ENCODE measurements around the gene PHC2.
A peak's percentile ranks its signal among the peaks of the same experiment; 100 is the strongest.

Gene PHC2, protein sequence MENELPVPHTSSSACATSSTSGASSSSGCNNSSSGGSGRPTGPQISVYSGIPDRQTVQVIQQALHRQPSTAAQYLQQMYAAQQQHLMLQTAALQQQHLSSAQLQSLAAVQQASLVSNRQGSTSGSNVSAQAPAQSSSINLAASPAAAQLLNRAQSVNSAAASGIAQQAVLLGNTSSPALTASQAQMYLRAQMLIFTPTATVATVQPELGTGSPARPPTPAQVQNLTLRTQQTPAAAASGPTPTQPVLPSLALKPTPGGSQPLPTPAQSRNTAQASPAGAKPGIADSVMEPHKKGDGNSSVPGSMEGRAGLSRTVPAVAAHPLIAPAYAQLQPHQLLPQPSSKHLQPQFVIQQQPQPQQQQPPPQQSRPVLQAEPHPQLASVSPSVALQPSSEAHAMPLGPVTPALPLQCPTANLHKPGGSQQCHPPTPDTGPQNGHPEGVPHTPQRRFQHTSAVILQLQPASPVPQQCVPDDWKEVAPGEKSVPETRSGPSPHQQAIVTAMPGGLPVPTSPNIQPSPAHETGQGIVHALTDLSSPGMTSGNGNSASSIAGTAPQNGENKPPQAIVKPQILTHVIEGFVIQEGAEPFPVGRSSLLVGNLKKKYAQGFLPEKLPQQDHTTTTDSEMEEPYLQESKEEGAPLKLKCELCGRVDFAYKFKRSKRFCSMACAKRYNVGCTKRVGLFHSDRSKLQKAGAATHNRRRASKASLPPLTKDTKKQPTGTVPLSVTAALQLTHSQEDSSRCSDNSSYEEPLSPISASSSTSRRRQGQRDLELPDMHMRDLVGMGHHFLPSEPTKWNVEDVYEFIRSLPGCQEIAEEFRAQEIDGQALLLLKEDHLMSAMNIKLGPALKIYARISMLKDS

GRCh38 chr1:33430692-33431593 lies at the start of gene PHC2:
TSS of gene PHC2 (minus strand) at chr1:33431095. CDS start at chr1:33375539, 55,556 bp downstream.
- H3K27ac ChIP-seq, result peak within 1 kb of the TSS; percentile 36 to 74 (median 65)
- H3K9me3 ChIP-seq (replicated peaks in 1 of 11), result no peaks in the 10 kb centered on the region
- H3K4me1 ChIP-seq, result peaks cover 54 to 73% (median 64%) of the 10 kb centered on the region in 10 experiments
- peak within 1 kb of the TSS; percentile 71 to 83 (median 82) for H3K9ac ChIP-seq
- TF ChIP-seq Cebpa-rat (IDR thresholded peaks at IDR 0.05), result no peak
- H3K4me3 ChIP-seq, result peak within 1 kb of the TSS; percentile 74 to 92 (median 88)
- peaks cover 0 to 16% (median 0%) of the 10 kb centered on the region in 11 experiments; a peak in 5 of 22 replicates for H4K20me1 ChIP-seq
- peaks cover 21 to 55% (median 23%) of the 10 kb centered on the region in 11 experiments for H3K27me3 ChIP-seq
- no peaks in the 10 kb centered on the region for H3K36me3 ChIP-seq
- H3K4me2 ChIP-seq, result peak within 1 kb of the TSS; percentile 87 to 98 (median 93)

- 0 out of 22 replicates have a peak overlapping the region, but pooled peaks of 1 of the 11 experiments have one; percentile 7 for H3K4me2 ChIP-seq
- no peak overlapping the region for H3K9ac ChIP-seq
- no peak overlapping the region for H3K4me3 ChIP-seq
- H3K27me3 ChIP-seq, result no peaks in the 10 kb centered on the region
- peaks cover 19 to 55% (median 26%) of the 10 kb centered on the region in 11 experiments; a peak in 21 of 22 replicates for H3K36me3 ChIP-seq
- no peaks in the 10 kb centered on the region for H3K9me3 ChIP-seq (replicated peaks in 1 of 11)
- peaks cover 6 to 14% (median 9%) of the 10 kb centered on the region in 10 experiments; a peak in 16 of 20 replicates for H3K4me1 ChIP-seq
- no peak overlapping the region for H3K27ac ChIP-seq
- peaks cover 0 to 5% (median 0%) of the 10 kb centered on the region in 11 experiments; a peak in 3 of 22 replicates for H4K20me1 ChIP-seq
- no peak for TF ChIP-seq Cebpa-rat (IDR thresholded peaks at IDR 0.05)
Measured at GRCh38 chr1:33477451-33477850, 46.6 kb upstream of the PHC2 start.

DNA sequence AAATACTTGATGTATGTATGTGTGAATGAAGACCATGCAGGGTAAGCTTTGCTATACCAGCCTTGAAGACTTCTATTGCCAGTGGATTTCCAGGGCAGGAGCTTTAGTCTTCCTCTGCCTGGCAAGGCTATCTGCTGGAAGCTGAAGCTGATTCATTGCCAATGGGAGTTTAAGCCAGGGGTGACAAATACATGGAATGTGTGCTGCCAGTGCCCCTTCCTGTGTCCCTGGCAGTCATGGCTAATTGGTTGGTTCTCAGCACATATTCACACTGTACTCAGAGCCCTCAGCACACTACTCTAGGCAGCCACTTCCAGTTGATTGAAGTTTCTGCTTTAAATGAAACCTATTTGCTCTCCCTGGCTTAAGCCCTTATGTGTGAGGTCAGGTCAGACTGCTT lies 43.0 kb upstream of the PHC2 start:
- TF ChIP-seq Cebpa-rat (IDR thresholded peaks at IDR 0.05), result no peak
- Histone ChIP-seq H3K4me1 (peaks cover 38 to 46% (median 40%) of the 10 kb centered on the region in 10 experiments), H3K9me3 (replicated peaks in 1 of 11) (no peaks in the 10 kb centered on the region), H3K27ac (no peak overlapping the region), H3K36me3 (peaks cover 0 to 20% (median 4%) of the 10 kb centered on the region in 11 experiments; a peak in 12 of 22 replicates), H4K20me1 (no peaks in the 10 kb centered on the region; a peak in 1 of 22 replicates), H3K4me2 (peak overlapping the region in 5 of 11 experiments; percentile 86 to 93 (median 90); a peak in 8 of 22 replicates), H3K9ac (no peak overlapping the region), H3K27me3 (no peaks in the 10 kb centered on the region), H3K4me3 (no peak overlapping the region)

DNA sequence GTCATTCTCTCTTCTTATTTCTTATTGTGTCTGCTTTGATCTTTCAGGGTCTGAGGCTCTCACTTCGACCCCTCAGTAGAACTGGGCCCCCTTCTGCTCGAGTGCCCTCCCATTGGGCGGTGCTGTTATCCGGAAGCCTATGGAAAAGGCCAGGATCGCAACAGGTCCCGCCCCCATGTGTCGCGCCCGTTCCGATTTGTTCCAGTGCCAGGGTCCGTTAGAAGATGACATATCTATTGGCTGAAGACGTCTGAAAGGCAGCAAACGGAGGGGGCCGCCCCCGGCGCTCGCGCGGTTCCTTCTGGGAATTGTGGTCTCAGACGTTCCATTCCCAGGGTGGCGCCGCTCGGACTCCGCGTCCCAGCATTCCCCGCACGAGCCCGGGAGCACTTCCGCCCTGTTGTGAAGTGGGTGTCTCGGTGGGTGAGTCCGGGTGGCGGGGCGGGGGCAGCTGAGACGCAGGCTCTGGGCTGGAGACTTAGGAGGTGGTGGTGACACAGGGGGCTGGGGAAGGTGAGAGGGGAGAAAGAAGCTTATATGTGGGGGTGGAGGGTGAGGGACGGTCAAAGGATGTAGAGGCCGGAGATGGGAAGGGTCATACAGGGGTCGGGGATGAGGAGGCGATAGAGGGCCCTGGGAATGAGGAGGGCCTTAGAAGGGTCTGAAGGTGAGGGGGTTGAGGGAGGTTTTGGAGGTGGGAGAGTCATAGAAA lies 41.5 kb upstream of the PHC2 start, which contains the start of gene ZSCAN20:
TSS of gene ZSCAN20 (plus strand) at position 377 of the 712 bp plus-strand sequence. CDS start 6,644 bp downstream, outside the sequence.
- no peaks in the 10 kb centered on the region for H4K20me1 ChIP-seq

GRCh38 chr1:33471416-33471815 lies 40.5 kb upstream of the PHC2 start:
- Histone ChIP-seq H3K9ac (peak overlapping the region in 4 of 11 experiments; percentile 40 to 82 (median 67); a peak in 5 of 22 replicates), H3K4me1 (peaks cover 49 to 66% (median 59%) of the 10 kb centered on the region in 10 experiments), H3K9me3 (replicated peaks in 1 of 11) (peaks cover 0 to 5% (median 0%) of the 10 kb centered on the region in 11 experiments; a peak in 2 of 22 replicates), H3K36me3 (no peaks in the 10 kb centered on the region; a peak in 2 of 22 replicates), H3K27ac (peak overlapping the region in 2 of 11 experiments; percentile 52 to 53; a peak in 2 of 22 replicates), H3K4me2 (peak overlapping the region; percentile 70 to 93 (median 86); a peak in 20 of 22 replicates), H3K27me3 (no peaks in the 10 kb centered on the region; a peak in 1 of 22 replicates), H3K4me3 (no peak overlapping the region; a peak in 1 of 20 replicates), H4K20me1 (no peaks in the 10 kb centered on the region)
- TF ChIP-seq Cebpa-rat (IDR thresholded peaks at IDR 0.05), result no peak

More for the DNA sequence above, 41.5 kb upstream of the PHC2 start, which contains the start of gene ZSCAN20:
- TF ChIP-seq Cebpa-rat (IDR thresholded peaks at IDR 0.05), result no peak
- H3K4me3 ChIP-seq, result peak within 1 kb of the TSS; percentile 55 to 81 (median 68)
- H3K36me3 ChIP-seq, result peaks cover 0 to 5% (median 0%) of the 10 kb centered on the region in 11 experiments; a peak in 3 of 22 replicates
- H3K4me2 ChIP-seq, result peak within 1 kb of the TSS; percentile 74 to 93 (median 86)
- no peaks in the 10 kb centered on the region; a peak in 1 of 22 replicates for H3K27me3 ChIP-seq
- H3K9ac ChIP-seq, result peak within 1 kb of the TSS; percentile 67 to 86 (median 80)
- peaks cover 49 to 60% (median 54%) of the 10 kb centered on the region in 10 experiments for H3K4me1 ChIP-seq
- peak within 1 kb of the TSS; percentile 36 to 83 (median 69); a peak in 20 of 22 replicates for H3K27ac ChIP-seq
- H3K9me3 ChIP-seq (replicated peaks in 1 of 11), result no peaks in the 10 kb centered on the region

DNA sequence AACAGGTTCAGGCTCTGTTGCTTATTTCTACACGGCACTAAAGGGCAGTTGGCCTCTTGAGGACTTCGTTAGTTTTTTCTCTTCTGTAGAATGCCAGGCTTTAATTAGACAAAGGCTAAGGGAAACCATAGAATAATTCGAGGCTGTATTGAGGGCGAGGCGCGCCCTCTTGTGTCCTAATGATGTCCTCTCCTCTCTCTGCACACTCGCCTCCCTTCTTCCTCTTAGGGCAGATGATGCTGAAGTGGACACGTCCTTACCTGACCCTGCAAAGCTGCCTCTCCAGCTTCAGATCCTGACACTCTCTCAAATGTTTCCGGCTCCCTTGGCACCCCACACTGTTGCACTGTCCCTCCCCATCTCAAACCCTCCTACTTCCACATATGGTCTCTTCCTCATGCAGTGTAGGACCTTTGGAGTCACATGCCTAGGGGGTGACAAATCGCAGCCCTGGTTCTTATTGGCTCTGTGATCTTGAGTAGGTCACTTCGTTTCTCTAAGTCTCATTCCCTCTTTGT lies 39.7 kb upstream of the PHC2 start:
- Histone ChIP-seq H3K9ac (peak overlapping the region in 3 of 11 experiments; percentile 3 to 53 (median 41); a peak in 4 of 22 replicates), H3K36me3 (no peaks in the 10 kb centered on the region), H4K20me1 (no peaks in the 10 kb centered on the region), H3K4me3 (no peak overlapping the region), H3K27ac (peak overlapping the region in 2 of 11 experiments; percentile 7 to 39; a peak in 2 of 22 replicates), H3K4me2 (peak overlapping the region; percentile 43 to 91 (median 74)), H3K27me3 (no peaks in the 10 kb centered on the region; a peak in 1 of 22 replicates), H3K9me3 (replicated peaks in 1 of 11) (peaks cover 0 to 12% (median 0%) of the 10 kb centered on the region in 11 experiments; a peak in 2 of 22 replicates), H3K4me1 (peaks cover 57 to 71% (median 61%) of the 10 kb centered on the region in 10 experiments)
- TF ChIP-seq Cebpa-rat (IDR thresholded peaks at IDR 0.05), result no peak

- Histone ChIP-seq H3K4me1 (peaks cover 65 to 79% (median 68%) of the 10 kb centered on the region in 10 experiments), H3K4me2 (peak overlapping the region; percentile 43 to 91 (median 74); a peak in 20 of 22 replicates), H3K4me3 (no peak overlapping the region; a peak in 1 of 20 replicates), H3K27me3 (no peaks in the 10 kb centered on the region; a peak in 1 of 22 replicates), H3K9me3 (replicated peaks in 1 of 11) (peaks cover 0 to 12% (median 0%) of the 10 kb centered on the region in 11 experiments; a peak in 2 of 22 replicates), H3K9ac (peak overlapping the region in 6 of 11 experiments; percentile 14 to 53 (median 21); a peak in 7 of 22 replicates), H4K20me1 (no peaks in the 10 kb centered on the region), H3K36me3 (no peaks in the 10 kb centered on the region), H3K27ac (no peak overlapping the region)
- TF ChIP-seq Cebpa-rat (IDR thresholded peaks at IDR 0.05), result no peak
Measured at GRCh38 chr1:33469691-33470090, 38.8 kb upstream of the PHC2 start.
